ENCODE data around the gene PDE8B.
A peak's percentile ranks its signal among the peaks of the same experiment; 100 is the strongest.

The PDE8B gene

GRCh38 chr5:77292026-77292757, 81.7 kb downstream of the PDE8B start:
- DNase-seq = no peak

GRCh38 chr5:77294185-77294584, 83.7 kb downstream of the PDE8B start:
- DNase-seq = no peak

GRCh38 chr5:77295863-77296378, 85.4 kb downstream of the PDE8B start:
- DNase-seq = no peak

GRCh38 chr5:77298146-77298545, 87.7 kb downstream of the PDE8B start:
- no peak for DNase-seq

- DNase-seq = no peak
These were observed 90.0 kb downstream of the PDE8B start for GRCh38 chr5:77300451-77300850.

GRCh38 chr5:77301447-77301883, 91.0 kb downstream of the PDE8B start:
- no peak for DNase-seq

- no peak for DNase-seq
These were observed 91.8 kb downstream of the PDE8B start for GRCh38 chr5:77302247-77302646.

- no peak for DNase-seq
These were observed 92.2 kb downstream of the PDE8B start for GRCh38 chr5:77302653-77303052.

- no peak for DNase-seq
These were observed 93.9 kb downstream of the PDE8B start for GRCh38 chr5:77304388-77304787.

GRCh38 chr5:77305222-77305846, 94.9 kb downstream of the PDE8B start:
- no peak for DNase-seq

GRCh38 chr5:77305956-77306355, 95.5 kb downstream of the PDE8B start:
- no peak for DNase-seq

GRCh38 chr5:77306531-77306930, 96.1 kb downstream of the PDE8B start:
- no peak for DNase-seq

- no peak for DNase-seq
These were observed 97.9 kb downstream of the PDE8B start for GRCh38 chr5:77308154-77308960.

- DNase-seq = no peak
These were observed 98.7 kb downstream of the PDE8B start for GRCh38 chr5:77309140-77309539.

GRCh38 chr5:77310494-77311213, 100.2 kb downstream of the PDE8B start:
- no peak for DNase-seq

- no peak for DNase-seq
These were observed 100.7 kb downstream of the PDE8B start for GRCh38 chr5:77311214-77311571.

- no peak for DNase-seq
These were observed 101.9 kb downstream of the PDE8B start for GRCh38 chr5:77312413-77312812.

- no peak for DNase-seq
These were observed 106.6 kb downstream of the PDE8B start for GRCh38 chr5:77316871-77317661.

GRCh38 chr5:77318060-77318459, 107.6 kb downstream of the PDE8B start:
- no peak for DNase-seq

- peak in 1 of 2 experiments; percentile 5 for DNase-seq
These were observed 108.8 kb downstream of the PDE8B start for GRCh38 chr5:77319117-77319804.

GRCh38 chr5:77321793-77322394, 111.4 kb downstream of the PDE8B start:
- DNase-seq = peak in 1 of 2 experiments; percentile 12
